NCI-H2107 treated with DMSO at 0.1 percent for 48 hours (cell line): ENCODE measurements around the gene NMS.

Experiments
- DNase-seq: peaks from one replicate; lab custom pipeline; 2025; ENCODE audit not compliant: unreplicated experiment; lab: John Stamatoyannopoulos, UW

NMS gene

GRCh38 chr2:100484390-100484789, 14.1 kb downstream of the NMS start:
- DNase-seq = no peak

- DNase-seq = no peak
These were observed 15.1 kb downstream of the NMS start for GRCh38 chr2:100485396-100485795.

- DNase-seq = no peak
These were observed 24.4 kb downstream of the NMS start for GRCh38 chr2:100494712-100495111.

GRCh38 chr2:100502782-100503181, 32.5 kb downstream of the NMS start:
- DNase-seq = no peak

DNA sequence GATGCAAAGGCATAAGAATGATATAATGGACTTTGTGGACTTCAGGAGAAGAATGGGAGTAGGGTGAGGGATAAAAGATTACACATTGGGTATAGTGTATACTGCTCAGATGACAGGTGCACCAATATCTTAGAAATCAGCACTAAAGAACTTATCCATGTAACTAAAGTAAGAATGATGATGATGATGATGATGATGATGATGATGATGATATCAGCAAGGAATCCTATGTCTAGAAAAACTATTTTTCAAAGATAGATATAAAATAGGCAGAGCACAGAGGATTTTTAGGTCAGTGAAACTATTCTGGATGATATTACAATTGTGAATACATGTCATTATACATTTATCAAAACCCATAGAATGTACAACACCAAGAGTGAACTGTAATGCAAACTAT, 34.3 kb downstream of the NMS start:
- DNase-seq = no peak

DNA sequence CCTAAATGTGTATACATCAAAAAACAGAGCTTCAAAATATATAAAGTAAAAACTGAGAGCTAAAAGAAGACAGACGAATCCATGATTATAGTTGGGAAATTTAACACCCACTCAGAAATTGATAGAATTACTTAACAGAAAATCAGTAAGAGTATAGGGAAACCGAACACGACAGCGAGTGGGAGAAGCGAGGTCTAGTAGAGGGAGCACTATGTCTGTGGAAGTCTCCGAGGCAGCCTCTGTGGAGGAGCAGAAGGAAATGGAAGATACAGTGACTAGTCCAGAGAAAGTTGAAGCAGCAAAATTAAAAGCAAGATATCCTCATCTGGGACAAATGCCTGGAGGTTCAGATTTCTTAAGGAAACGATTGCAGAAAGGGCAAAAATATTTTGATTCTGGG, 38.8 kb downstream of the NMS start:
- no peak for DNase-seq

- DNase-seq = no peak
These were observed 43.4 kb downstream of the NMS start for GRCh38 chr2:100513650-100514049.

- DNase-seq = no peak
These were observed 47.3 kb downstream of the NMS start for GRCh38 chr2:100517556-100517955.

GRCh38 chr2:100518801-100519200, 48.5 kb downstream of the NMS start:
- no peak for DNase-seq

- DNase-seq = no peak
These were observed 49.9 kb downstream of the NMS start for GRCh38 chr2:100520224-100520623.

- DNase-seq = no peak
These were observed 52.1 kb downstream of the NMS start for GRCh38 chr2:100522430-100522829.

DNA sequence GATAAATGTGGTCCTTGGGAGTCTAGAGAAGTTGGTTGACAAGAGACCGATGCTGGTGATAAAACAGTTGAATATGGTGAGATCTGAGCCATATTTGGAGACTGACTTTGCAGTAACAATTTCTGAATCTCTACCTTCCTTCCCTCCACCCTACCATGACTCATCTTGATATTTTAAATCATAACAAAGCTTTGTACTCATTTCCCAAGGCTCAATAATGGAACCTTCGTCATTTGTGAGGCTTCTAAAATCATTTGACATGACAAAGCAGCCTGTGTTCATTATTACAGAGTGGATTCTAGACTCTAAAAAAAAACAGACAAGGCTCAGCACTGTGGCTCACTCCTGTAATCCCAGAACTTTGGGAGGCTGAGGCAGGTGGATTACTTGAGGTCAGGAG, 54.0 kb downstream of the NMS start:
- DNase-seq = no peak

GRCh38 chr2:100526868-100527267, 56.6 kb downstream of the NMS start:
- no peak for DNase-seq

DNA sequence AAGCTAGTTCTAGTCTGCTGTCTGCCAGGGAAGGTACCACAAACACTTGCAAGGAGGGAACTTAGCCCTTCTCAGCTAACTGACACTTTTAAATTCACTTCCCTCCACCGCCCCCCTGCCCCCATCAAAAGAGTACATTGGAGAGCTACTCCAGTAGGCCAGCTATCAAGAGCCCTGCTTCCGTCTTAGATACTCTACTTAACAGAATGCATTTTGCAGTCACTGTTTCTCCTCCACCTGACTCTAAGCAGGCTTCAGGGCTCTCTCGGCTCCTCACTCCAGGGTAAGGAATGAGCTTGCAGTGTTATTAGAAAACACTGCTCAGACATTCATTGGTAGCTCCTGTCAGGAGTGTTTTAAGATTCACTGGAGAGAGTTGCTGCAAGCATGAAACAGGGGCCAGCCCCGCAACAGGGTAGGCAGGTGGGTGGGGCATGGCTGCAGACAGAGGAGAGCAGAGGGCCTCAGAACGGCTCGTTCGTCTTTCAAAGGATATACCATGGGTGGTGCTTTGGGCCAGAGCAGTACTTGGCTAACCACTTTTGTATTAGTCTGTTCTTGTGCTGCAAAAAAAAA, 57.2 kb downstream of the NMS start:
- no peak for DNase-seq

GRCh38 chr2:100529176-100529575, 58.9 kb downstream of the NMS start:
- DNase-seq = no peak

DNA sequence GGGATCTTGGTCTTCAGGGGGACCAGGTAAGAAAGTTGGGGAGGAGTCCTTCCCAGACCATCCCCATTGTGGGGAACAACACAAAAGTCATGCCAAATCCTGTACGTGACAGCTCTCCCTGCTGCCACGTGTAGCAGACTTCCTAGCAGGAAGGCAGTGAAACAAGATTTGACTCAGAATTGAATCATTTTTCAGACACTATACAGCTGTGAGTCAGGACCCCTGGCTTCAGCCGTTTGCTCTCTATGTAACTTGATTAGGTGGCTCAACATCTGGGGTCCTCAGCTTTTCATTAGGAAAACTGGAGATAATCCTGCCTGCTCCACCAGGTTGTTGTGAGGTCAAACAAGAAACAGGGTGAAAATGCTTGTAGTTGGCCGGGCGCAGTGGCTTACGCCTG, 59.6 kb downstream of the NMS start:
- DNase-seq = no peak
